SU-DHL-6 (cell line): ENCODE results near the gene TUBGCP4.

Source experiments
- CTCF ChIP-seq: fragments of 200-600 bp; sonication (generic); IDR thresholded peaks from one replicate; pipeline ENCODE4 v1.5.1; 2017; ENCODE audit warnings: antibody characterized with exemption, mild to moderate bottlenecking, low read length, moderate library complexity; ENCODE audit not compliant: insufficient read depth, poor library complexity, severe bottlenecking
- EZH2phosphoT487 ChIP-seq: fragments of 200-600 bp; sonication (generic), shearing (Covaris generic); conservative IDR thresholded peaks from 2 replicates; pipeline ENCODE4 v1.6.1; 2018; ENCODE audit warnings: mild to moderate bottlenecking, antibody characterized with exemption, low read length, moderate library complexity, mixed read lengths

GRCh38 chr15:43439268-43439667, 68.4 kb downstream of the TUBGCP4 start:
- TF ChIP-seq CTCF: no peak
- TF ChIP-seq EZH2phosphoT487: no peak
